NCI-H1105 (cell line): ENCODE data around the gene LMF2.
A peak's percentile ranks its signal among the peaks of the same experiment; 100 is the strongest.

Experiments
- DNase-seq: peaks from one replicate; lab custom pipeline; 2025; lab: John Stamatoyannopoulos, UW

LMF2 gene

GRCh38 chr22:50483106-50483505 lies 24.4 kb downstream of the LMF2 start:
- no peak for DNase-seq

DNA sequence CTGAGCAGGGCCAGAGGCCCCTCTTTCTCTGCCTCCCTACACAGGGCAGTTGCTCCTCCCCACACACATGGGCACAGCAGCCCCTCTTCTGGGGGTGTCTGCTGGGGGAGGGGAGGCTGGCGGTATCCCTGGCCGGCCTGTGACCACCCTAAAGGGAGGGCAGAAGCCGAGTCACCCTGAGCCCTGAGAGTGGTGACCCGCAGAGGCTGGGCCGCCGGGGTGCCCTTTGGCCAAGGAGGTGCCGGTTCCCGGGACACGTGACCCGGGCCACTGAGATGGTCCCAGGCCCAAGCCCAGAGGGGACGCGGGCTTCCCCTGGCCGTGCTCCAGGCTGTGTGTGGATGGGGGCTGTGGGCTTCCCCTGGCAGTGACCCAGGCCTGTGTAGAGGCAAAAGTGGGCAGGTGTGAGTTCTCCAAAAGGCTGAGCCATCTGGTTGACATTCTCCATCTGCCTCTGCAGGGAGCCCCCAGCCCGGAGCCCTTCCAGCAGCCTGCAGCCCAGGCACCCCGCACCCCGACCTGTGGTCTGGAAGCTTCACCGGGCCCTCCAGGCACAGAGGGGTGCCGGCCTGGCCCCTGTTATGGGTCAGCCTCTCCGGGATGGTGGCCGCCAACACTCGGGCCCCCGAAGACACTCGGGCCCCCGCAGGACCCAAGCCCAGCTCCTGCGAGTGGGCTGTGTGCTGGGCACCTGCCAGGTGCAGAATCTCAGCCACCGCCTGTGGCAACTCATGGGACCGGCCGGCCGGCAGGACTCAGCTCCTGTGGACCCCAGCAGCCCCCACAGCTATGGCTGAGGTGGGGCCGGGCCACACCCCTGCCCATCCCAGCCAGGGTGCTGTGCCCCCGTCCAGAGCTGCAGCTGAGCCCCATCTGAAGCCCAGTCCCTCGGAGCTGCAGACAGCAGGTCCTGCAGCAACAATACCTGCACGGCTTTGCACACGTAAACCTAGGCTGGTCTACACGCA lies 25.1 kb downstream of the LMF2 start:
- DNase-seq: peak; percentile 20

DNA sequence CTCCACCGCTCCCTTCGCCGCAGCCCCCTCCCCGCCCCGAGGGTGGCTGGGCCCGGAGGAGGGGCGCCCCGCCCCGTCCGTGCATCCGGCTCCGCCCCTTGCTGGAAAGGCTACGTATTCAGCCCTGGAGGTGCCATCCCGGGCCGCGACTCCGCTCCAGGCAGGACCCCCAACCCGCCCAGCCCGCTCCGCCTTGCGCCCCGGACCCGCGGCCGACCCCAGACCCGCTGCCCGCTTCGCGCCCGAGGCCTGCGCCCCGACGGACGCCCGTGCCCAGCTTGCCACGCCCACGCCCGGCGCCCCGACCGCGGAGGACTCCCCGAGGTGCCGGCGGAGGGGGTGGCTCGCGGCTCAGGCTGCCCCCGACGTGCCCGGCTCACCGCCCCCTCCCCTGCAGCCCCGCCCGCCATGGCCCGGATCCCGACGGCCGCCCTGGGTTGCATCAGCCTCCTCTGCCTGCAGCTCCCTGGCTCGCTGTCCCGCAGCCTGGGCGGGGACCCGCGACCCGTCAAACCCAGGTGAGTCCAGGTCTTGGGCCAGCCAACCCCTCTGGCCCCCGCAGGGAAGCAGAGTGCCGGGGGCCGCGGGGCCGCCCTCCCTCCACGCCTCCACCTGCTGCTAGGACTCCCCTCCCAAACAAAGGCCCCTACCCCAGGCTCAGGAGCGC lies 25.9 kb downstream of the LMF2 start, which contains the start of gene ADM2:
ADM2 (plus strand) TSS at position 104 of the 667 bp plus-strand sequence; CDS start at position 409, 305 bp downstream.
- no peak for DNase-seq

GRCh38 chr22:50481045-50481439 lies 26.5 kb downstream of the LMF2 start:
- DNase-seq: no peak

DNA sequence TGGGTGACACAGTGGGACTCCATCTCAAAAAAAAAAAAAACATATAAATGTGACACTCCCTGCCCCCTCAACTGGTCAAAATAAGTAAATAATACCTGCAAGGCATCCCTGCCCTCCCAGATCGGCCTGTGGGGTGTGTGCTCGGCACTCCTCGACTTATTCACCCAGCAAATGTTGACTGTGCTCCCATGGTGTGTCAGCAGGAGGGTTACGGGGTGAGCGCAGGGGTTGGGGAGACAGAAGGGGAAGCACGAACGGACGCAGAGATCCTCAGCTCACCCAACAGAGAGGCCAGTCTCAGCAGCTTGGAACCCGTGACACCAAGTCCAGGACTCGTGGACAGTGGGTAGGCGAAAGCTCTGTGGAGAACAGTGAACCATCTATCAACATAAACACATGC lies 27.8 kb downstream of the LMF2 start:
- DNase-seq: no peak

- no peak for DNase-seq
These were observed 29.6 kb downstream of the LMF2 start for GRCh38 chr22:50477923-50478322.

- no peak for DNase-seq
These were observed 30.6 kb downstream of the LMF2 start for GRCh38 chr22:50476868-50477267.

DNA sequence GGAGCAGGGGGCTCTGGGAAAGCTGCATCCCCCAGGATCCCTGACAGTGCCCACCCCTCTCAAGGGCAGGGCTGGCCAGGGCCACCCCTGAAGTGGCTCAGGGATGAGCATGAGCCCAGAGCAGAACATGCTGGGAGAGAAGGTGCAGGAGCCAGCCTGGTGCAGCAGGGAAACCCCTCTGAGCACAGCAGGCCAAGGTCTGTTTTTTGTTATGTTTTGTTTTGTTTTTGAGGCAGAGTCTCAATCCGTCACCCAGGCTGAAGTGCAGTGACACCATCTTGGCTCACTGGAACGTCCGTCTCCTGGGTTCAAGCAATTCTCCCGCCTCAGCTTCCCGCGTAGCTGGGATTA lies 31.9 kb downstream of the LMF2 start:
- no peak for DNase-seq

DNA sequence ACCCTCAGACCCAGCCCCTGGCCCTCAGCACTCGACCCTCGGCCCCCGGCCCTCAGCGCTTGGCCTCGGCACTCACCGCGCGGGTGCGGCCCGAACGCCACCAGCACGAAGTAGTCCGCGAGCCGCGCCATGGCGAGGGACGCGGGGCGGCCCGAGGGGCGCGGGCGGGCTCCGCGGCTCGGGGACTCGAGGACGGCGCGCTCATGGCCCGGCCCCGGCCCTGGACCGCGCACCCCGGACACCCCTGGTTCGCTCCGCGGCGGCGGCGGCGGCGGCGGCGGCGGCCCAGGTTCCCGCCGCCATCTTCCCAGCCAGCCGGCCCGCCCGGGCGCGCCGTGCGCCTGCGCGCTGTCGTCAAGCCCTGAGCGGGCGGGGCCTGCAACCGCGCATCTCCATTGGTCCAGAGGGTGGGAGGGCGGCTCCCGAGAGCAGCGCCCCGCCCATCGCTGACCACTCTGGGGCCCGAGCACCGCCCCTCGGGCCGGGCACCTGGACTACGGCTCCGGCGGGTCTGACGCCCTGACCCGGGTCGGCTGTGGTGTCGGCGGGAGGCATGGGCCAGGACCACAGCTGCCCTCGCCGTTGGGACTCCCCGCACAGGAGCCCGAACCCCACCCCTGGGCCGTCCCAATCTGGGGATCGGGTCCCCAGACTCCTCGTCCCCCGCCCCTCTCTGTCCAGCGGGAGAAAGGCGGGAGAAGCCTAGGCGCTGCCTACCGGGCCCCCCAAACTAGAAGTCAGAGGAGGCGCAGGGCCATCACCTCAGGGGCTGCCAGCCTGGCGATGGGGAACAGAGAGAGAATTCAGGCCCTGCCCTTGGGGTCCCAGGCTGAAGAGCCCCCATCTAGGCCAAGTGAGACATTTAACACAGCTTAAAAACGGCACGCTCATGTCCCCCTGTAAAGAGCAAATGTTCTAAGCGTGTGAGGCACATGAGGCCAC lies 32.5 kb downstream of the LMF2 start, which contains the start of gene SBF1:
SBF1 (minus strand) TSS at position 326 of the 942 bp plus-strand sequence; CDS start at position 131, 195 bp downstream.
- peak; percentile 83 for DNase-seq

GRCh38 chr22:50473855-50474671 lies 33.4 kb downstream of the LMF2 start:
- no peak for DNase-seq

GRCh38 chr22:50473088-50473487 lies 34.4 kb downstream of the LMF2 start:
- DNase-seq: no peak

- DNase-seq: no peak
These were observed 35.5 kb downstream of the LMF2 start for GRCh38 chr22:50471962-50472361.

- DNase-seq: no peak
These were observed 36.2 kb downstream of the LMF2 start for GRCh38 chr22:50471197-50471847.

DNA sequence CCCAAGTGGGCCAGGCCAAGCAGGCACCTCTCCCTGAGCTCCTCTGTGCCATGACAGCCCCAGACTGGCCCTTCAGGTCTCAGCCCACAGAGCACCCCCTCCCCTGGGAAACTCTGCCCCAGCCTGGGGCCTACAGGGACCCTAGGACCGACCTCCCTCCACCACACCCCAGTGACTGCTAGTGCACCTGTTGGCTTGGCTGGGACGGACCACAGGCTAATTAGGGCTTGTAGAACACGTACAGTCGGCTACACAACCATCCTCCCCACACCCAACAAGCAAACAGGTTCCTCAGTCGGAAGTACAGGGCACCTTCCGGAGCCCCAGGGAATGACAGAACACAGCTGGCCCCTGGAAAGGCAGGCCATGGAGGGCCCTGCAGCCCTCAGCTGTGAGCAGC lies 37.0 kb downstream of the LMF2 start:
- DNase-seq: no peak

- DNase-seq: no peak
These were observed 37.9 kb downstream of the LMF2 start for GRCh38 chr22:50469377-50470305.

GRCh38 chr22:50468626-50469025 lies 38.9 kb downstream of the LMF2 start:
- no peak for DNase-seq

DNA sequence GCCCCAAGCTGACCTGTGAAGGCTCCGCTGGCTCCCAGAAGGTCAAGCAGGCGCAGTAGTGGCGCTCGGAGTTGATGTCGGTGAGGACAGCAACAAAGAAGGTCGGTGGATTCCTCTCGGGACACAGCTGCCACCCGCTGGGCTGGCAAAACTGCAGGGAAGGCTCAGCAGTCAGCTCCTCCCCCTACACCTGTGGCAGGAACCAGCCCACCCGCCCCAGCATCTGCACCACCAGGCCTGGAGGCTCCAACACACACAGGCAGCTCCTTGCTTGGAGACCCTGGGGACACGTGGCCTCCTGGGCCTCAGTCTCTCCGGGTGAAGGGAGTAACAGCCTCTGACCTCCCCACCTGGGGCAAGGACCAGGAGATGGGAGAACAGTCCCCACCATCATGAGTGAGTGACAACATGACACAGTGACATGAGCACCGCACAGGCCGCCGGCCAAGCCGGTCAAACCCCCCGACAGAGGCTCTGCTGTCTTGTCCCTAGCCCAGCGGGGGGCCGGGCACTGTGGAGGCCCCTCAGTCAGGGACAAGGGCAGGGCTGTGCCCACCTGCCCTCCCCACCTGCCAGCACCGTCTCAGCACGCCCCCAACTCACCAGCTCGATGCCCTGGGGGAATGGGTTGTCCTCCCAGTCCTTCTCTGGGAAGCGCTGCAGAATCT lies 39.6 kb downstream of the LMF2 start:
- no peak for DNase-seq

DNA sequence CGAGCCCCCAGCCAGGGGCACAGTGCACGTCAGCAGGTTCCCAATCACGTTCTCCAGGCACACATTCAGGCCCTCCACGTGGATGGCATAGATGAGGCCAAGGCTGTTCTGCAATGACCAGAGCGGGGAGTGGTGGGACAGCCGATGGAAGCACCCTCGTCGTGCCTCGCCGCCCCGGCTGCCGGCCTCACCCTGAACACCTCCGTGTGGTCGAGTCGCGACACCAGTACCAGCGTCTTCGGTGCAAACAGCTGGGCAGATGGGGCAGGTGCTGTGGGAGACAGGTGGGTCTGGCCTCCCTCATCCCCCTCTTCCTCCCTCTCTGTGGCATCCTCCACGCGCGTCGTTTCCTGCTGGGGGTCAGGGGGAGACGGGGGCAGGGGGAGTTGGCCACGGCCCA lies 40.2 kb downstream of the LMF2 start:
- DNase-seq: no peak
